Mesenteric fat pad (tissue), 1 donor: ENCODE data around the gene GRIK1. TPM values are rescaled to one million over a fixed set of nuclear protein-coding genes. Genes with fewer than 3 reads are reported as not detected.

Experiments
- DNase-seq: peaks from one replicate; pipeline ENCODE4 v3.0.0-alpha.2; 2020; ENCODE audit warnings: low spot score
- total RNA-seq: library from RNA; stranded (reverse); fragmentation: NEBNext Ultra II Directional; extraction: Animal tissue kit (Norgen Biotek cat#: 25700); gene quantifications from one replicate; pipeline ENCODE4 v1.2.1, GENCODE V29; 2021
- donor health status: DM: yes; HTN: yes; CAD: no.

GRIK1 gene
- total RNA-seq, 1 donor from 2014 or later = 0.16 TPM

GRCh38 chr21:29547998-29548397 lies 391.8 kb downstream of the GRIK1 start:
- no peak for DNase-seq

GRCh38 chr21:29546071-29546470 lies 393.7 kb downstream of the GRIK1 start:
- no peak for DNase-seq

- no peak for DNase-seq
These were observed 399.5 kb downstream of the GRIK1 start for GRCh38 chr21:29540289-29540688.

- no peak for DNase-seq
These were observed 401.7 kb downstream of the GRIK1 start for GRCh38 chr21:29538115-29538514.

- no peak for DNase-seq
These were observed 405.3 kb downstream of the GRIK1 start for GRCh38 chr21:29534448-29534847.

GRCh38 chr21:29529139-29529538 lies 410.7 kb downstream of the GRIK1 start:
- no peak for DNase-seq

- DNase-seq = no peak
These were observed 413.3 kb downstream of the GRIK1 start for GRCh38 chr21:29526545-29526944.

GRCh38 chr21:29524055-29524454 lies 415.7 kb downstream of the GRIK1 start:
- no peak for DNase-seq

GRCh38 chr21:29523646-29524045 lies 416.1 kb downstream of the GRIK1 start:
- no peak for DNase-seq

- no peak for DNase-seq
These were observed 417.9 kb downstream of the GRIK1 start for GRCh38 chr21:29521872-29522271.

GRCh38 chr21:29520171-29520570 lies 419.6 kb downstream of the GRIK1 start:
- no peak for DNase-seq

- DNase-seq = no peak
These were observed 425.0 kb downstream of the GRIK1 start for GRCh38 chr21:29514652-29515247.

GRCh38 chr21:29513535-29513934 lies 426.3 kb downstream of the GRIK1 start:
- DNase-seq = no peak

- no peak for DNase-seq
These were observed 428.7 kb downstream of the GRIK1 start for GRCh38 chr21:29511096-29511495.

- no peak for DNase-seq
These were observed 430.7 kb downstream of the GRIK1 start for GRCh38 chr21:29509121-29509520.

- no peak for DNase-seq
These were observed 431.5 kb downstream of the GRIK1 start for GRCh38 chr21:29508301-29508700.

GRCh38 chr21:29506947-29507346 lies 432.8 kb downstream of the GRIK1 start:
- DNase-seq = no peak

- DNase-seq = no peak
These were observed 433.6 kb downstream of the GRIK1 start for GRCh38 chr21:29506214-29506613.

GRCh38 chr21:29504751-29505321 lies 435.0 kb downstream of the GRIK1 start:
- no peak for DNase-seq

- DNase-seq = no peak
These were observed 438.3 kb downstream of the GRIK1 start for GRCh38 chr21:29501451-29501850.

- DNase-seq = no peak
These were observed 440.0 kb downstream of the GRIK1 start for GRCh38 chr21:29499734-29500343.

GRCh38 chr21:29499229-29499628 lies 440.6 kb downstream of the GRIK1 start:
- DNase-seq = no peak

GRCh38 chr21:29496337-29496736 lies 443.5 kb downstream of the GRIK1 start:
- no peak for DNase-seq
